H54 (cell line): Measurements from ENCODE around the gene COPG1.

Source experiments
- DNase-seq: peaks from one replicate; pipeline ENCODE4 v3.0.0; 2011; ENCODE audit warnings: low spot score, mixed read lengths; ENCODE audit not compliant: insufficient read length
- FAIRE-seq: peaks from 3 replicates; lab custom pipeline; 2011; peaks lifted over from hg19 to GRCh38; lab: Jason Lieb, UNC
- POLR2A ChIP-seq: IDR thresholded peaks from 2 replicates; pipeline ENCODE4 v1.6.1; 2011; ENCODE audit warnings: low read depth, mild to moderate bottlenecking, low read length

Gene COPG1

DNA sequence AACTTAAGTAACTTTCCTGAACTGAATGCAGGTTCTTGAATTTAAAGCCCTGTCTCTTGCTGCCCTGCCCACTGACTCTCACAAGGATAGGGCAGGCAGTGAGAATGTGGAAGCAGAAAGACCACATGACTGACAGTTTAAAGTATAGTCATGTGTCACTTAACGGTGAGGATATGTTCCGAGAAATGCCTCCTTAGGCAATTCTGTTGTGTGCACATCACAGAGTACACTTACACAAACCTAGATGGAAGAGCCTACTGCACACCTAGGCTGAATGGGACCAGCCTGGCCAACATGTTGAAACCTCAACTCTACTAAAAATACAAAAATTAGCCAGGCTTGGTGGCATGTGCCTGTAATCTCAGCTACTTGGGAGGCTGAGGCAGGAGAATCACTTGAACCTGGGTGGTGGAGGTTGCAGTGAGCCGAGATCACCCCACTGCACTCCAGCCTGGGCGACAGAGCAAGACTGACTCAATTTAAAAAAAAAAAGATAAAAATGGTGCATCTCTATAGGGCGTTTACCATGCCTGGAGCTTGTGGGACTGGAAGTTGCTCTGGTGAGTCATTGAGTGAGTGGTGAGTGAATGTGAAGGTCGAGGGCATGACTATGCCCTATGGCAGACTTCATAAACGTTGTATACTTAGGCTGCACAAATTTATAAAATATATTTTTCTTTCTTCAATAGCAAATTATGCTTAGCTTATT is 18.9 kb upstream of the COPG1 start:
- peak; percentile 63 for DNase-seq
- no peak for TF ChIP-seq POLR2A
- FAIRE-seq: no peak

DNA sequence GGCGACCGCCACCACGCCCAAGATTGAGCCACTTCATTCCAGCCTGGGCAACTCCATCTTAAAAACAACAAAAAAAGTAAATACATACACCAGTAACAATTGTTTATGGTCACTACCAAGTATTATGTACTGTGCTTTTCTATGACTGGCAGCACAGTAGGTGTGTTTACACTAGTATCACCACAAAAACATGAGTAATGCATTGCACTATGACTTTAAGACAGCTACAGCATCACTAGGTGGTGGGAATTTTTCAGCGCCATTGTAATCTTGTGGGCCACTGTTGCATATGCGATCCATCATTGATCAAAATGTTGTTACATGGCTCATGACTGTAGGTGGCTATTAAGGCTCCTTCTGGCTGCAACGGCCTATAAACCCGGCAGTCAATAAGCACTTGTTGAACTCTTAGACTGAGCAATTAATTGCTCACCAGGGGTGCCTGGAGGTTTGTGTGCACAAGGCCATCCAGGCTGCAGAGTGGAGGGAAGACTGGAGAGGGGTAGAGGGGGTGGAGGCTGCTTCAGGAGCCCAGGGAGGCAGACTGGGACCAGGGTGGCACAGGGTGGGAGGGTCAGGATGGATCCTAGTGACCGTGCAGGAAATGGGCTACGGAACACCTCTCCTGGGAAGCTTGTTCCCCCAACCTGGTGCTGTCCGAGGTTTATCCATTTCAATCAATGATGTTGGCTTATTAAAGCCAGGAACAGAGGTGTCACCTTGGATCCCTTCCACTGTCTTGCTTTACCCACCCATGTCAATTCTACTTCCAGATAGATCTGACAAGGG is 17.9 kb upstream of the COPG1 start:
- FAIRE-seq (no peak), DNase-seq (no peak)
- no peak for TF ChIP-seq POLR2A

DNA sequence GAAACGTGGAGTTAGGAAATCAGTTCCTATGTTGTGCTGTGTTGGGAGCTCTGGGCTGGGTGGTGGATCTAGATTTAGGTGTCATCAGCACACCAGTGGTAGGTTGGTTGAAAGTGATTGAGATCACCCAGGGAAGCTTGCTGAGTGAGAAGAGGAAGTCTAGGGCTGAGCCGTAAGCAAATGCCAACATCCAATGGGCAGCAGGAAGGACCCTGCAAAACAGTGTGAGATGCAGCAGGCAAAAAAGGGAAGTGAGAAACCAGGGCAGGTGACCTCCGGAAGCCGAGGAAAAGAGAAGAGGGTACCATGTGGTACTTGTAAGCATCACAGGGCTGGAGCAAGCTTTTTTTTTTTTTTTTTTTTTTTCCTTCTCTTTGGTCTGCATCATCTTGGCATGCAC is 15.9 kb upstream of the COPG1 start:
- no peak for TF ChIP-seq POLR2A
- DNase-seq: no peak
- FAIRE-seq: no peak

GRCh38 chr3:129234441-129234840 is 15.0 kb upstream of the COPG1 start:
- DNase-seq (no peak), FAIRE-seq (no peak)
- TF ChIP-seq POLR2A: no peak

DNA sequence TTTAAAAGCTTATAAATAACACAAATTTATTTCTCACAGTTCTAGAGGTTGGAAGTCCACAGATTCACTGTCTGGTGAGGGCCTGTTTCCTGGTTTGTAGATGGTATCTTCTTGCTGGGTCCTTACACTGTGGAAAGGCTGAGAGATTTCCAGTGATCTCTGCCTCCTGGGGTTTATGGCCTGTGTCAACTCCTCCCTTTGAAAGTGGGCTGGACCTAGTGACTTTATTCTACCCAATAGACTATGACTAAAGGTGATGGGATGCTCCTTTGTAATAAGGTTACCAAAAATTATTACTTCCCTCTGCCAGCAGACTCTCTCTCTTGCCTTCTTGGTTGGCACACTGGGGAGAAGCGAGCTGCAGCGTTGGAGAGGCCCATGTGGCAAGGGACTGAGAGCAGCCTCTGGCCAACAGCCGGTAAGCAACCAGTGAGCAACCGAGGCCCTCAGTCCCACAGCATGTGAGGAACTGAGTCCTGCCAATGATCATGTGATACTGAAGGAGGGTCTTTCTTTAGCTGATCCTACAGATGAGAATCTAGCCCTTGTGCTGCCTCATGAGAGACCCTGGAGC is 14.0 kb upstream of the COPG1 start:
- TF ChIP-seq POLR2A: no peak
- FAIRE-seq (no peak), DNase-seq (no peak)

DNA sequence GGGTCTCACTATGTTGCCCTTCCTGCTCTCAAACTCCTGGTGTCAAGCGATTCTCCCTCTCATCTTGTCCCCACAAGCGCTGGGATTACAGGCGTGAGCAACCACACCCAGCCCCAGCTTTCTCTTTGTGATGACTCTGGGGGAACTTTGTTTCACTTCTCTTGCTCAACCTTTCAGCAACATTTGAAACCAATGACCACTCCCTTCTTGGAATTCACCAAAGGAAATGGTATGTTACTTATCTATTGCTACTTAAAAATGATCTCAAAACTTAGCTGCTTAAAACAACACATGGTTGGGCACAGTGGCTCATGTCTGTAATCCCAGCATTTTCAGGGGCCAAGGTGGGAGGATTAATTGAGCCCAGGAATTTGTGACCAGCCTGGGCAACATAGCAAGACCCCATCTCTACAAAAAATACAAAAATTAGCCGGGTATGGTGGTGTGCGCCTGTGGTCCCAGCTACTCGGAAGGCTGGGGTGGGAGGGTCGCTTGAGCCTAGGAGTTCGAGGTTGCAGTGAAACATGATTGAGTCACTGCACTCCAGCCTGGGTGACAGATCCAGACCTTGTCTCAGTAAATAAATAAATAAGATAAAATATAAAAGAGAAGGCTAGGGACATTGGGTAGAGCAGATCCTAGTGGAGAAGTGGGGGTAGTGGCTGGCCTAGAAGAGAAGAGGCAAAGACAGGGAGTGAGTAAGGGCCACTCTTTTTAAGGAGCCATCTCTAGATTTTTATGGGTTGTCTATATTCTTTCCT is 10.3 kb upstream of the COPG1 start:
- FAIRE-seq: no peak
- TF ChIP-seq POLR2A: no peak
- no peak for DNase-seq

GRCh38 chr3:129239991-129240390 is 9.4 kb upstream of the COPG1 start:
- FAIRE-seq (no peak), DNase-seq (no peak)
- TF ChIP-seq POLR2A: no peak

GRCh38 chr3:129240436-129240835 is 9.0 kb upstream of the COPG1 start:
- FAIRE-seq (no peak), DNase-seq (no peak)
- no peak for TF ChIP-seq POLR2A

GRCh38 chr3:129245141-129245540 is 4.3 kb upstream of the COPG1 start:
- FAIRE-seq: no peak
- TF ChIP-seq POLR2A: no peak
- DNase-seq: no peak

GRCh38 chr3:129245641-129246306 is 3.6 kb upstream of the COPG1 start:
- FAIRE-seq: peak; percentile 23

GRCh38 chr3:129246636-129247035 is 2.8 kb upstream of the COPG1 start:
- FAIRE-seq (no peak), DNase-seq (no peak)
- no peak for TF ChIP-seq POLR2A

More at GRCh38 chr3:129245641-129246306, 3.6 kb upstream of the COPG1 start:
- DNase-seq: peak; percentile 86

DNA sequence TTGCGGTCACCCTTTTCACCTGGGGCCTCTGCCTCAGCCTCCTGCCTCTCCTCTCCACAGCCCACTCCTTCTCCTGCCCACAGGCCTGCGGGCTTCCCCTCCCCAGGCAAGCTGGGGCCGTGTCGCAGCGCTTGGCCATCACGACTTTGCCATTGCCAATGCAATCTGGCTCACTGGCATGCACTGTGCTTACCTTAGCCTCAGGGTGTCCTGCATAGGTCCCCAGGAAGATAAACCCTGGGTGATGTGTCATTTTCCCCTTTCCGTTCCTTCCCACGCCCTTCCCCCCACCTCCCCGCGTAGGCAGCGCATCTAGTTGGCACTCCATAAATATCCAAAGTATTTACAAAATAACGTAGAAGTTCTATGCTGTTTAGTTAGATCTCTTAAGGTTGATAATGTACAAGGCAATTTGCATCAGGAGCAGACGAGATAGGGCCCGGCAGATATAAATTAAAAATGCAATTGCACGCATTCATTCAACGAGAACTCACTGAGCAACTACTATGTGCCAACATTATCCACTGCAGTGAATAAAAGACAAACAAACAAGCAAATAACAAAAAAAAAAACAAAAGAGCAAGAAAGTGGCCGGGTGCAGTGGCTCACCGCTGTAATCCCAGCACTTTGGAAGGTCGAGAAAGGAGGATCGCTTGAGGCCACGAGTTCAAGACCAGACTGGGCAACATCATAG is 973 bp upstream of the COPG1 start:
- no peak for FAIRE-seq
- DNase-seq: no peak
- TF ChIP-seq POLR2A: no peak

- FAIRE-seq: no peak
- no peak for DNase-seq
- no peak for TF ChIP-seq POLR2A
Measured at GRCh38 chr3:129252748-129253147, 3.3 kb downstream of the COPG1 start.
